Lung microvascular endothelial cell (primary cell): ENCODE results near the gene CSRP3. TPM values are rescaled to one million over a fixed set of nuclear protein-coding genes. Genes with fewer than 3 reads are reported as not detected.

Experiments used
- DNase-seq, 2 donors: peaks; one replicate each; pipeline versions ENCODE4 v3.0.0 to v3.0.0-alpha.2; 2010; ENCODE audit warnings: low read depth in 2 of 2
- total RNA-seq: library from RNA; depleted of rRNA; stranded (reverse); fragments of >200 nt; gene quantifications from 2 replicates; pipeline ENCODE4 v1.2.1, GENCODE V29; 2014

CSRP3 gene
- total RNA-seq, 1 donor from 2014 or later: not detected

- DNase-seq: no peak
Measured at GRCh38 chr11:19225581-19225980, 23.8 kb upstream of the CSRP3 start.

- DNase-seq: no peak
Measured at GRCh38 chr11:19225123-19225522, 23.3 kb upstream of the CSRP3 start.

- peak in 1 of 2 donors; percentile 10 for DNase-seq
Measured at GRCh38 chr11:19220903-19221724, 19.3 kb upstream of the CSRP3 start.

- DNase-seq: no peak
Measured at GRCh38 chr11:19218786-19219460, 17.1 kb upstream of the CSRP3 start.

- no peak for DNase-seq
Measured at GRCh38 chr11:19218216-19218615, 16.4 kb upstream of the CSRP3 start.

- peak in 1 of 2 donors; percentile 12 for DNase-seq
Measured at GRCh38 chr11:19216709-19217374, 15.1 kb upstream of the CSRP3 start.

GRCh38 chr11:19216021-19216420, 14.2 kb upstream of the CSRP3 start:
- DNase-seq: no peak

- no peak for DNase-seq
Measured at GRCh38 chr11:19209617-19210370, 8.0 kb upstream of the CSRP3 start.

- DNase-seq: no peak
Measured at GRCh38 chr11:19208959-19209546, 7.3 kb upstream of the CSRP3 start.

GRCh38 chr11:19208181-19208580, 6.4 kb upstream of the CSRP3 start:
- DNase-seq: no peak

- DNase-seq: no peak
Measured at GRCh38 chr11:19204836-19205235, 3.1 kb upstream of the CSRP3 start.

- DNase-seq: peak in 1 of 2 donors; percentile 64
Measured at GRCh38 chr11:19200410-19201201, 1.2 kb downstream of the CSRP3 start.

- DNase-seq: peak in 1 of 2 donors; percentile 73
Measured at GRCh38 chr11:19199771-19200170, 2.0 kb downstream of the CSRP3 start.

- DNase-seq: no peak
Measured at GRCh38 chr11:19199048-19199447, 2.7 kb downstream of the CSRP3 start.

GRCh38 chr11:19196432-19196831, 5.4 kb downstream of the CSRP3 start:
- no peak for DNase-seq

GRCh38 chr11:19194620-19195308, 7.0 kb downstream of the CSRP3 start:
- DNase-seq: no peak

- peak in 1 of 2 donors; percentile 49 for DNase-seq
Measured at GRCh38 chr11:19193916-19194315, 7.9 kb downstream of the CSRP3 start.

GRCh38 chr11:19191530-19192169, 10.1 kb downstream of the CSRP3 start:
- DNase-seq: peak in 1 of 2 donors; percentile 81

GRCh38 chr11:19187833-19188258, 13.9 kb downstream of the CSRP3 start:
- no peak for DNase-seq
